OCI-LY1 (cell line): ENCODE results near the gene OAS3.

Experiments used
- EZH2 ChIP-seq: fragments of 200-600 bp; sonication (generic), shearing (Covaris generic); IDR thresholded peaks from 2 replicates; pipeline ENCODE4 v1.8.0; 2017; ENCODE audit warnings: borderline replicate concordance, mixed run types, mild to moderate bottlenecking, antibody characterized with exemption, low read length, moderate library complexity, mixed read lengths
- TF ChIP-seq, protein P1 (sequence below): fragments of 200-600 bp; sonication (generic), shearing (Covaris generic); IDR thresholded peaks from 2 replicates; pipeline ENCODE4 v1.5.1; 2017; ENCODE audit warnings: mild to moderate bottlenecking, antibody characterized with exemption, low read length, moderate library complexity, mixed read lengths

- TF ChIP-seq, protein P1, sequence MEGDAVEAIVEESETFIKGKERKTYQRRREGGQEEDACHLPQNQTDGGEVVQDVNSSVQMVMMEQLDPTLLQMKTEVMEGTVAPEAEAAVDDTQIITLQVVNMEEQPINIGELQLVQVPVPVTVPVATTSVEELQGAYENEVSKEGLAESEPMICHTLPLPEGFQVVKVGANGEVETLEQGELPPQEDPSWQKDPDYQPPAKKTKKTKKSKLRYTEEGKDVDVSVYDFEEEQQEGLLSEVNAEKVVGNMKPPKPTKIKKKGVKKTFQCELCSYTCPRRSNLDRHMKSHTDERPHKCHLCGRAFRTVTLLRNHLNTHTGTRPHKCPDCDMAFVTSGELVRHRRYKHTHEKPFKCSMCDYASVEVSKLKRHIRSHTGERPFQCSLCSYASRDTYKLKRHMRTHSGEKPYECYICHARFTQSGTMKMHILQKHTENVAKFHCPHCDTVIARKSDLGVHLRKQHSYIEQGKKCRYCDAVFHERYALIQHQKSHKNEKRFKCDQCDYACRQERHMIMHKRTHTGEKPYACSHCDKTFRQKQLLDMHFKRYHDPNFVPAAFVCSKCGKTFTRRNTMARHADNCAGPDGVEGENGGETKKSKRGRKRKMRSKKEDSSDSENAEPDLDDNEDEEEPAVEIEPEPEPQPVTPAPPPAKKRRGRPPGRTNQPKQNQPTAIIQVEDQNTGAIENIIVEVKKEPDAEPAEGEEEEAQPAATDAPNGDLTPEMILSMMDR = no peak
- TF ChIP-seq EZH2 = no peak
Observed at GRCh38 chr12:112989806-112990205, 51.5 kb downstream of the OAS3 start.
